Amniotic stem cell (primary cell): ENCODE measurements around the gene RHOBTB1.

ENCODE experiments used
- DNase-seq: peaks from one replicate; lab custom pipeline; 2025; lab: John Stamatoyannopoulos, UW

RHOBTB1 gene

GRCh38 chr10:60906411-60906810 is 37.6 kb downstream of the RHOBTB1 start:
- no peak for DNase-seq

- no peak for DNase-seq
Measured at GRCh38 chr10:60905580-60905979, 38.4 kb downstream of the RHOBTB1 start.

- no peak for DNase-seq
Measured at GRCh38 chr10:60903096-60903495, 40.9 kb downstream of the RHOBTB1 start.

- DNase-seq = no peak
Measured at GRCh38 chr10:60901561-60902235, 42.3 kb downstream of the RHOBTB1 start.

GRCh38 chr10:60899266-60899665 is 44.7 kb downstream of the RHOBTB1 start:
- no peak for DNase-seq

GRCh38 chr10:60898321-60898720 is 45.7 kb downstream of the RHOBTB1 start:
- no peak for DNase-seq

GRCh38 chr10:60896810-60897209 is 47.2 kb downstream of the RHOBTB1 start:
- no peak for DNase-seq

- DNase-seq = no peak
Measured at GRCh38 chr10:60896033-60896432, 48.0 kb downstream of the RHOBTB1 start.

- DNase-seq = no peak
Measured at GRCh38 chr10:60894786-60895185, 49.2 kb downstream of the RHOBTB1 start.

GRCh38 chr10:60893231-60893630 is 50.8 kb downstream of the RHOBTB1 start:
- no peak for DNase-seq

- DNase-seq = no peak
Measured at GRCh38 chr10:60892571-60892970, 51.4 kb downstream of the RHOBTB1 start.

- DNase-seq = no peak
Measured at GRCh38 chr10:60890811-60891210, 53.2 kb downstream of the RHOBTB1 start.

- no peak for DNase-seq
Measured at GRCh38 chr10:60883187-60883586, 60.8 kb downstream of the RHOBTB1 start.

- no peak for DNase-seq
Measured at GRCh38 chr10:60878224-60878623, 65.8 kb downstream of the RHOBTB1 start.

GRCh38 chr10:60877777-60878120 is 66.2 kb downstream of the RHOBTB1 start:
- DNase-seq = no peak

GRCh38 chr10:60877061-60877776 is 66.8 kb downstream of the RHOBTB1 start:
- no peak for DNase-seq

- no peak for DNase-seq
Measured at GRCh38 chr10:60873758-60874157, 70.2 kb downstream of the RHOBTB1 start.

- DNase-seq = no peak
Measured at GRCh38 chr10:60872451-60872850, 71.5 kb downstream of the RHOBTB1 start.

- DNase-seq = no peak
Measured at GRCh38 chr10:60871215-60871614, 72.8 kb downstream of the RHOBTB1 start.

- no peak for DNase-seq
Measured at GRCh38 chr10:60870803-60871202, 73.2 kb downstream of the RHOBTB1 start.

GRCh38 chr10:60870416-60870728 is 73.6 kb downstream of the RHOBTB1 start:
- no peak for DNase-seq

- no peak for DNase-seq
Measured at GRCh38 chr10:60869652-60870415, 74.2 kb downstream of the RHOBTB1 start.

GRCh38 chr10:60868946-60869345 is 75.0 kb downstream of the RHOBTB1 start:
- DNase-seq = no peak
